ENCODE results near the gene C16orf74.

DNA sequence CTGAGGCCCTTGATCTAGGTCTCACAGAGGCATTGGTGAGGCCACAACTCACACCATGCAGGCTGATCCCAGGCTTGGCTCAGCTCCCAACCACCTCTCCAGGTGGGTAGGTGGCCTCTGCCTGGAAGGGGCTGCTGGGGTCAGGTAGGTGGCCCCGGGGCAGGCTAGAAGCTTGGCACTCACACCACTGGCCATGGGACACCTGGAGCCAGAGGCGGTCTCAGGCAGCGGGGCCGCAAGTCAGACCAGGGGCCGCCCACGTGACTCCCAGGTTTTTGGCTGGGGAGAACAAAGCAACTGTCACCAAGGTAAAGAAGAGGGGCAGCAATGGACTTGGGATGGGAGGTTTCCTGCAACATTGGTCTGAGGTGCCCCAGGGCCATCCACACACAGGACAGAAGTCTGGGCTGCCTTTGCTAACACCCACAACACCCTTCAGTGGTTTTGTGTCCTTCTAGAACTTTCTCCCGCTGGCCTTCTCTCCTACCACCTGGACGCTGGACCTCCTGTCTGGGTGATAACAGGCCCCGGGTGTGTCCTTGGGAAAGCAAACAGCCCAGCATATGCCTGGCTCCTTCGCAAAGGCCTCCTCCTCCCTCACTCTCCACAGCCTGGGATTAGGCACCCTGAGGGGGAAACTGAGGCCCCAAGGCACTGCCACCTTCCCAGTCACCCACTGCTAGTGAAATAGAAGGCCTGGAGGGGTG lies 16.4 kb downstream of the C16orf74 start:
- TF ChIP-seq, protein P1, sequence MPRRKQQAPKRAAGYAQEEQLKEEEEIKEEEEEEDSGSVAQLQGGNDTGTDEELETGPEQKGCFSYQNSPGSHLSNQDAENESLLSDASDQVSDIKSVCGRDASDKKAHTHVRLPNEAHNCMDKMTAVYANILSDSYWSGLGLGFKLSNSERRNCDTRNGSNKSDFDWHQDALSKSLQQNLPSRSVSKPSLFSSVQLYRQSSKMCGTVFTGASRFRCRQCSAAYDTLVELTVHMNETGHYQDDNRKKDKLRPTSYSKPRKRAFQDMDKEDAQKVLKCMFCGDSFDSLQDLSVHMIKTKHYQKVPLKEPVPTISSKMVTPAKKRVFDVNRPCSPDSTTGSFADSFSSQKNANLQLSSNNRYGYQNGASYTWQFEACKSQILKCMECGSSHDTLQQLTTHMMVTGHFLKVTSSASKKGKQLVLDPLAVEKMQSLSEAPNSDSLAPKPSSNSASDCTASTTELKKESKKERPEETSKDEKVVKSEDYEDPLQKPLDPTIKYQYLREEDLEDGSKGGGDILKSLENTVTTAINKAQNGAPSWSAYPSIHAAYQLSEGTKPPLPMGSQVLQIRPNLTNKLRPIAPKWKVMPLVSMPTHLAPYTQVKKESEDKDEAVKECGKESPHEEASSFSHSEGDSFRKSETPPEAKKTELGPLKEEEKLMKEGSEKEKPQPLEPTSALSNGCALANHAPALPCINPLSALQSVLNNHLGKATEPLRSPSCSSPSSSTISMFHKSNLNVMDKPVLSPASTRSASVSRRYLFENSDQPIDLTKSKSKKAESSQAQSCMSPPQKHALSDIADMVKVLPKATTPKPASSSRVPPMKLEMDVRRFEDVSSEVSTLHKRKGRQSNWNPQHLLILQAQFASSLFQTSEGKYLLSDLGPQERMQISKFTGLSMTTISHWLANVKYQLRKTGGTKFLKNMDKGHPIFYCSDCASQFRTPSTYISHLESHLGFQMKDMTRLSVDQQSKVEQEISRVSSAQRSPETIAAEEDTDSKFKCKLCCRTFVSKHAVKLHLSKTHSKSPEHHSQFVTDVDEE (CRISPR knock-in tag; IDR thresholded peaks at IDR 0.05), result no peak
- no peak for TF ChIP-seq ZNF8 (CRISPR knock-in tag; IDR thresholded peaks at IDR 0.05)
- TF ChIP-seq, protein P2, sequence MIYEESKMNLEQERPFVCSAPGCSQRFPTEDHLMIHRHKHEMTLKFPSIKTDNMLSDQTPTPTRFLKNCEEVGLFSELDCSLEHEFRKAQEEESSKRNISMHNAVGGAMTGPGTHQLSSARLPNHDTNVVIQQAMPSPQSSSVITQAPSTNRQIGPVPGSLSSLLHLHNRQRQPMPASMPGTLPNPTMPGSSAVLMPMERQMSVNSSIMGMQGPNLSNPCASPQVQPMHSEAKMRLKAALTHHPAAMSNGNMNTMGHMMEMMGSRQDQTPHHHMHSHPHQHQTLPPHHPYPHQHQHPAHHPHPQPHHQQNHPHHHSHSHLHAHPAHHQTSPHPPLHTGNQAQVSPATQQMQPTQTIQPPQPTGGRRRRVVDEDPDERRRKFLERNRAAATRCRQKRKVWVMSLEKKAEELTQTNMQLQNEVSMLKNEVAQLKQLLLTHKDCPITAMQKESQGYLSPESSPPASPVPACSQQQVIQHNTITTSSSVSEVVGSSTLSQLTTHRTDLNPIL (CRISPR knock-in tag; IDR thresholded peaks at IDR 0.05; ENCODE audit: low read depth), result no peak
- TF ChIP-seq, protein P3, sequence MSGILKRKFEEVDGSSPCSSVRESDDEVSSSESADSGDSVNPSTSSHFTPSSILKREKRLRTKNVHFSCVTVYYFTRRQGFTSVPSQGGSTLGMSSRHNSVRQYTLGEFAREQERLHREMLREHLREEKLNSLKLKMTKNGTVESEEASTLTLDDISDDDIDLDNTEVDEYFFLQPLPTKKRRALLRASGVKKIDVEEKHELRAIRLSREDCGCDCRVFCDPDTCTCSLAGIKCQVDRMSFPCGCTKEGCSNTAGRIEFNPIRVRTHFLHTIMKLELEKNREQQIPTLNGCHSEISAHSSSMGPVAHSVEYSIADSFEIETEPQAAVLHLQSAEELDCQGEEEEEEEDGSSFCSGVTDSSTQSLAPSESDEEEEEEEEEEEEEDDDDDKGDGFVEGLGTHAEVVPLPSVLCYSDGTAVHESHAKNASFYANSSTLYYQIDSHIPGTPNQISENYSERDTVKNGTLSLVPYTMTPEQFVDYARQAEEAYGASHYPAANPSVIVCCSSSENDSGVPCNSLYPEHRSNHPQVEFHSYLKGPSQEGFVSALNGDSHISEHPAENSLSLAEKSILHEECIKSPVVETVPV (CRISPR knock-in tag; IDR thresholded peaks at IDR 0.05), result no peak
- TF ChIP-seq ZFP3 (CRISPR knock-in tag; IDR thresholded peaks at IDR 0.05), result no peak
- TF ChIP-seq CSDC2 (CRISPR knock-in tag; IDR thresholded peaks at IDR 0.05), result no peak
